Mesangial cell (primary cell): ENCODE measurements around the gene IL31RA. TPM values are rescaled to one million over a fixed set of nuclear protein-coding genes. Genes with fewer than 3 reads are reported as not detected.

Experiments
- total RNA-seq: library from RNA; depleted of rRNA; stranded (reverse); fragments of >200 nt; gene quantifications from 2 replicates; pipeline ENCODE4 v1.2.3, GENCODE V29; 2015

The IL31RA gene
- 0.38 and 1.1 TPM in 2 replicates for total RNA-seq

GRCh38 chr5:55850839-55851674 is at the start of gene IL31RA:
IL31RA (plus strand) TSS chr5:55851357; CDS start chr5:55851571, 214 bp downstream.

Other genes with a start within 250 kb of the IL31RA start
- 12.7 and 14.5 TPM in 2 replicates for gene SLC38A9, start 139.0 kb upstream of the IL31RA start, total RNA-seq
- not detected in 2 replicates for gene DDX4, start 113.3 kb upstream of the IL31RA start, total RNA-seq
- 64.1 and 72.5 TPM in 2 replicates for gene IL6ST, start 143.6 kb downstream of the IL31RA start, total RNA-seq